LNCAP (cell line): Measurements from ENCODE around the gene RAET1L.

ENCODE experiments used
- CTCF ChIP-seq: fragments of 450-650 bp; IDR thresholded peaks from 2 replicates; pipeline ENCODE4 v1.5.1; 2017; ENCODE audit warnings: mild to moderate bottlenecking

Gene RAET1L

GRCh38 chr6:150029276-150029675, 3.9 kb upstream of the RAET1L start:
- TF ChIP-seq CTCF = no peak

GRCh38 chr6:150028799-150029198, 3.5 kb upstream of the RAET1L start:
- no peak for TF ChIP-seq CTCF

- TF ChIP-seq CTCF = no peak
Observed at GRCh38 chr6:150027806-150028565, 2.7 kb upstream of the RAET1L start.

GRCh38 chr6:150026976-150027805, 1.9 kb upstream of the RAET1L start:
- TF ChIP-seq CTCF = no peak

GRCh38 chr6:150024646-150025155, 631 bp downstream of the RAET1L start:
- TF ChIP-seq CTCF = no peak

- no peak for TF ChIP-seq CTCF
Observed at GRCh38 chr6:150018846-150019580, 6.3 kb downstream of the RAET1L start.
